Coronary artery (tissue), 2 donors: ENCODE measurements around the gene KXD1.

ENCODE experiments used
- DNase-seq: peaks from one replicate; pipeline ENCODE4 v3.0.0-alpha.2; 2017; ENCODE audit warnings: low spot score
- H3K27ac ChIP-seq, 2 donors: fragments of 200-600 bp; sonication (generic); one replicate each; pipeline ENCODE4 v1.5.1; 2016 to 2019
- H3K4me3 ChIP-seq: fragments of 200-600 bp; sonication (generic); 2 replicates; pipeline ENCODE4 v1.5.1; 2016; ENCODE audit warnings: mild to moderate bottlenecking, moderate library complexity
- TF ChIP-seq, protein P1 (sequence below): fragments of 200-600 bp; sonication (generic); IDR thresholded peaks from one replicate; pipeline ENCODE4 v1.5.1; 2019; ENCODE audit warnings: antibody characterized with exemption

KXD1 gene

DNA sequence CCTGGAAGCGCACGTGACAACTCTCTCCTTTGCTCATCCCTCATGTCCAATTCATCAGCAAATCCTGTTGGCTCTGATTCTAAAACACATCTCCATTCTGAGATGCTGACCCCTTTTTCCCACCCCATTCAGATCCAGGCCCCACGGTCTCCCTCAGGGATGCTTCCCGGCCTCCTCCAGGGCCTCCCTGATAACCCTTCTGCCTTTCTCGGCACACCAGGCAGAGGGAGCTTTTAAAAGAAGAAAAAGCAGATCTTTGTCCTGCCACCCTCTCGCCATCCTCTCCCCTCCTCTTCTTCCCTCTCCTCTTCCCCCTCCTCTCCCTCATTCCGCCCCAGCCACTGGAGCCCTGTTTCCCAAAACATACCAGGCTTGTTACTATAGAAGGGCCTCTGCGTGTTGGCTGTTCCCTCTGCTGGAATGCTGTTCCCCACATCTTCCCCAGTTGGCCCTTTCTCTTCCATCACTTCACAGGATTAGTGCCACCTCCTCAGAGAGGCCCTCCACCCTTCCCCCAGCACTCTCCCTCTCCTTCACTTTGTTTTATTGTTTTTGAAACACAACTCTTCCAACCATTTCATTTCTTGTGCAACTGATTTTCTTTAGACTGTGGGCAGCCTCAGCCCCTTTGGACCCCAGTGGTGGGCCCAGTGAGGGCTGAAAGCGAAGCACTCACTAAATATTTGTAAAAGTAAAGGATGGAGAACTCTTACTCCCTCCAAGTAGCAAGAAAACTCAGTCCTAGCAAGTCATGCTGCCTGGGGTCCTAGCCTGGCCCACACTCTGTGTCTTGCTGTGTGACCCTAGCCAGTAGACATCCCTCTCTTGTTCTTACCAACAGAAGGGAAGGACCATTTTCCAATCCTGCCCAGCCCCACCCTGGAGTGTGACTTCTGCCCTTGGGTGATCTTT lies 51.4 kb downstream of the KXD1 start:
- Histone ChIP-seq H3K27ac (no peak overlapping the region), H3K4me3 (no peak overlapping the region)
- no peak for DNase-seq
- TF ChIP-seq, protein P1, sequence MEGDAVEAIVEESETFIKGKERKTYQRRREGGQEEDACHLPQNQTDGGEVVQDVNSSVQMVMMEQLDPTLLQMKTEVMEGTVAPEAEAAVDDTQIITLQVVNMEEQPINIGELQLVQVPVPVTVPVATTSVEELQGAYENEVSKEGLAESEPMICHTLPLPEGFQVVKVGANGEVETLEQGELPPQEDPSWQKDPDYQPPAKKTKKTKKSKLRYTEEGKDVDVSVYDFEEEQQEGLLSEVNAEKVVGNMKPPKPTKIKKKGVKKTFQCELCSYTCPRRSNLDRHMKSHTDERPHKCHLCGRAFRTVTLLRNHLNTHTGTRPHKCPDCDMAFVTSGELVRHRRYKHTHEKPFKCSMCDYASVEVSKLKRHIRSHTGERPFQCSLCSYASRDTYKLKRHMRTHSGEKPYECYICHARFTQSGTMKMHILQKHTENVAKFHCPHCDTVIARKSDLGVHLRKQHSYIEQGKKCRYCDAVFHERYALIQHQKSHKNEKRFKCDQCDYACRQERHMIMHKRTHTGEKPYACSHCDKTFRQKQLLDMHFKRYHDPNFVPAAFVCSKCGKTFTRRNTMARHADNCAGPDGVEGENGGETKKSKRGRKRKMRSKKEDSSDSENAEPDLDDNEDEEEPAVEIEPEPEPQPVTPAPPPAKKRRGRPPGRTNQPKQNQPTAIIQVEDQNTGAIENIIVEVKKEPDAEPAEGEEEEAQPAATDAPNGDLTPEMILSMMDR: no peak

DNA sequence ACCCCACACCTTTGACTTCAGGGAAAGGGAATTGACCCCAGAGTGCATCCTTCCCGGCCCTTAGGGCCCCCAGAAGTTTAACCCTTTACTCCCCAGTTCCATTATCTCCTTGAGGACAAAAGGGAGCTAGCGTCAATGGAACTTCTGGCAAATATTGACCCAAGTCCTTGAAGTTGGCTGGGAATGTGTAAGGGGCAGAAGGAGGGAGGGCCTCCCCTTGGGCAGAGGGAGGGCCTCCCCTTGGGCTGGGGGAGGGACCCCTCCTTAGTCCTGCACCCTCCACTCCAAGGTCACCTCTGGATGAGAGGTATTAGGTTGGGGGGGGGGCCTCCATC lies 52.0 kb downstream of the KXD1 start:
- H3K27ac ChIP-seq: no peak overlapping the region
- no peak for DNase-seq
- TF ChIP-seq, protein P1: no peak
- H3K4me3 ChIP-seq: no peak overlapping the region

DNA sequence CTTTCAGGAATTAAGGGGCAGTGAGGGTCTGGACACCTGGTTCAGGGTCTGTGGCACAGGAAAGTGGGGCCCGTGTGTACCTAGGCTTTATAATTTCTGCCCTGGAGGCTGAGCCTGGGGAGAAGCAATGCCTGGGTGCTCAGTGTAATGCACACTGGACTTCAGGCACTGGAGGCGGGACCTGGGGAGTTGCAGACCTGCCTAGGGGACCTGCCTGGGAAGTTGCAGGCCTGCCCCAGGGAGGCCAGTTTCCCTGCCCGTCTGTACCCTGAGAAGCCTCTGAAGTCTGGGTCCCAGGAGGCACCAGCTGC lies 52.5 kb downstream of the KXD1 start:
- TF ChIP-seq, protein P1: no peak
- no peak for DNase-seq
- H3K27ac ChIP-seq: no peak overlapping the region

DNA sequence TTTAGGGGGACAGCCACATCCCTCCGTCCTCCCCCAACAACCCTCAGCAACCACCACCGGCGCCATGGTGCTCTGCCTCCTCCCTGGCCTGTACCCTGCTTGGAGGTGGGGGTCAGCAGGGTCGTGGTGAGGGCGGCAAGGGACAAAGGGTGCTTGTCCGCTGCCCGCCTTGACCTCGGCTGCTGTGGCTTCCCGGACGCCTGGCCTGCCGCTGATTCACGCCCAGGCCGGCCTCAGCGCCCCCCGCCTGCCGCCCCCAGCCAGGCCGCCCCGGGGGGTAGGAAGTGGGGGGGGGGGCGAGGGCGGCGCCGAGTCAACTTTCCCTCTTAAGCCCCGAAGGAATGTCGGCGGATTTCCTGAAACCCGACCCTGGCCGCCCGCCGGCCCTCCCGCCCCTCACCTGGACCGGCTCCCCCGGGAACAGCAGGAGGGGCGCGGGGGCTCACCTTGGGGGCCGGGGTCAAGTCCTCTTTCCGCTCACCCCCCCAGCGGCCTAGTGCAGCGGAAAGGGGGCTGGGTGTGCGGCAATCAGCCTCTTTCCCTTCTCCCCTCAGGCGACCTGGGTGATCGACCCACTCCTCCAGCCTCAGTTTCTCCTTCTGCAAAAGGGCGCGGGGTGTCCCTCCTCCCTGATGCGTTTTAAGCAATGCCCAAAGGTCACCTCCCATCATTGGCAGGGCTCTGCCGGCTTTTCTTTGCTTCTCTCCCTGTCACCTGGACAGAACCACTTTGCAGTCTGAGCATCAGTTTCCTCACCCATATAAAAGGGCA lies 53.1 kb downstream of the KXD1 start:
- TF ChIP-seq, protein P1: no peak
- H3K27ac ChIP-seq: no peak overlapping the region
- H3K4me3 ChIP-seq: peak overlapping the region; percentile 83
- DNase-seq: peak; percentile 72

More for the DNA sequence above, 52.5 kb downstream of the KXD1 start:
- no peak overlapping the region for H3K4me3 ChIP-seq

DNA sequence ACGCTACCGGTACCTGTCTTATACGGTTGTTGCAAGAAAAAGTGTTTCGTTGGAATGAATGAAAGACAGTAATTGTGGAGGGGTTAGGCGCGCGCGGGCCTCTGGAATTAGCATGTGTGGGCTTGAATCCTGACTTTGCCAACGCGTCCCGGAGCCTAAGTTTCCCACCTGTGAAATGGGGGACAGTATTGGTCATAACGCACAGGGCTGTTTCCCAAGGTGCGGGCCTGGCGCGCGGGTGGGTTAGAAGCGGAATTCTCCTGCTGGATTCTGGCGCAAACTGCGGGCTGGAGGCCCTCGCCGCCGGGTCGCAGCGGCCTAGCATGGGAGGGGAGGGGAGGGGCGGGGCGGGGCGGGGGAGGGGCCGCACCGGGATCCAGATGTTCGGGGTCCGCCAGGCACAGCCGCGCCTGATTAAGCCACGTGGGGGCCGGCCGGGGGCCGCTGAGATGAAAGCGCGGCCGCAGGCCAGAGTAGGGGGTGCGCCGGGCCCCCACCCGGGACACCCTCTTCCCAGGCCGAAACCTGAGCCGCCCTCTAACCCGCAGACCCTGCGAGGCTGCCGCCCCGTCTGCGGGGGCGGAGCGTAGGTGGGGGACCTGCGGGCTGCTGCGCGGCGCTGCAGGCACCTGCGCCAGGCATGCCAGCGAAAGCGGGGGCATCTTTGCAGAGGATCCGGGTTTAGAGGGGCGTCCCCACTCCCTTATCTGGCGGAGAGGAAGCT lies 53.8 kb downstream of the KXD1 start:
- Histone ChIP-seq H3K4me3 (peak overlapping the region; percentile 83), H3K27ac (no peak overlapping the region)
- DNase-seq: no peak
- TF ChIP-seq, protein P1: no peak

DNA sequence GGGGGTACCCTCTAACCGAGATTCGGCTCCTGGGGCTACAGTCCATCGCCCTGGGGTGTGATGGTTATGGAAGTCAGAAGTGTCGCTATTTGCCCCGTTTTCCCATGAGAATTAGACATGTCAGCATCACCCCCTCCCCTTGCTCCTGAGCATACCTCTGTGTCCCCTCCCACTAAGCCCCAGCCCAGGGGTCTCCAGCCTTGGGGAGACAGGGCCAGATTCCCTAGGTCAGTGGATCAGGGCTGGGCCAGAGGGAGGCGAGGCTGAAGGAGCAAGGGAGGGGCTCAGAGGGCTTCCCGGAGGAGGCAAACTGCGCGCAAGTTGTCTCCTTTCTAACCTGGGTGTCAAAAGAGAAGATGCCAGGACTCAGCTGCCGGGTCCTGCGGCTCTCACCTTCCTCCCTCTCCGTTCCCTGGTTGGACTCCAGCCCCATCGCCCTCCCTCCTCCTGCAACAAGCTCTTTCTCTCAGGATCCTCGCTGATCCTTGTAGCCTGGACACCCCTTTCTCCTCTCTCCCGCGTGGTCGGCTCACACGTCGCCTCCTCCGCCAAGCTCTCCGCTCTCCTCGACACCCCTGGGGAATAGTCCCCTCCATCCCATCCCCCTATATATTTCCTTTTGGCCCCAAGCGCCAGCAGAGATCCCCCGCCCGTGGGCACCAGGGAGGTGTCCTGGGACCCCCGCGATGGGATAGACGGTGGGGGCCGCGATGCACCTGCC lies 54.5 kb downstream of the KXD1 start:
- H3K4me3 ChIP-seq: peak overlapping the region; percentile 83
- TF ChIP-seq, protein P1: no peak
- H3K27ac ChIP-seq: no peak overlapping the region
- DNase-seq: no peak
